NOMO-1 (cell line): Measurements from ENCODE around the gene MTERF4.

Experiments used
- DNase-seq, 2 experiments: peaks; one replicate each; lab custom pipeline; 2025; ENCODE audit not compliant: unreplicated experiment in 2 of 2; lab: John Stamatoyannopoulos, UW

MTERF4 gene

DNA sequence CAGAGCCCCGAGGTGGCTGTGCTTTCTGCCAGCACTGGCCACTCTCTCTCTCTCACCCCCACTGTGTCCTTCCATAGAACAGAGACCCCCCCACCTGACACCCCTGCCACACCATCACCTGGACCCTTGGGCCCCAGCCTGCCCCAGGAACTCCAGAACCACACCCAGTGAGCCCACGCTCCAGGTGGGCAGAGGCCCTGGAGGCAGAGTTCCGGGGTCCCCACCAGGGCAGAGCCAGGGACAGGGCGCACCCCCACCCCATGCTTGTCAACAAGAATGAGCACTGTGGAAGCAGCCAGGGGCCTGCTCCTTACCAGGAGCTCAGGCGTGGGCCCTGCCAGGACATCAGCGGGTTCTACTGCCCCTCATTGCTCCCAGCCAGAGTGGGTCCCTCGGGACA lies 32.6 kb upstream of the MTERF4 start:
- DNase-seq, result no peak

DNA sequence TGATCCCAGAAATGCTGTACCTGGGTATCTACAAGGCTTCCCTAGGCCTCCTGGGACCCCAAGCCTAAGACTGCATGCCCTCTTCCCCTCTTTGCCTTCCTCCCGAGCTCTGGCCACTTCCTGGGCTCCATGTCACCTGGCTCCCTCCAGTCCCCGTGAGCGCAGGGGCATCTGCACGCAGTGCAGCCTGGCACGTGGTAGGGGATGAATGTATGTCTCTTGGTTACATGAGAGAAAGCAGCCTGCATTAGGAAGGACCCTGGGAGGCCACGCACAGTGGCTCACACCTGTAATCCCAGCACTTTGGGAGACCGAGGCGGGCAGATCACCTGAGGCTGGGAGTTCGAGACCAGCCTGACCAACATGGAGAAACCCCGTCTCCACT lies 31.3 kb upstream of the MTERF4 start:
- DNase-seq, result no peak

DNA sequence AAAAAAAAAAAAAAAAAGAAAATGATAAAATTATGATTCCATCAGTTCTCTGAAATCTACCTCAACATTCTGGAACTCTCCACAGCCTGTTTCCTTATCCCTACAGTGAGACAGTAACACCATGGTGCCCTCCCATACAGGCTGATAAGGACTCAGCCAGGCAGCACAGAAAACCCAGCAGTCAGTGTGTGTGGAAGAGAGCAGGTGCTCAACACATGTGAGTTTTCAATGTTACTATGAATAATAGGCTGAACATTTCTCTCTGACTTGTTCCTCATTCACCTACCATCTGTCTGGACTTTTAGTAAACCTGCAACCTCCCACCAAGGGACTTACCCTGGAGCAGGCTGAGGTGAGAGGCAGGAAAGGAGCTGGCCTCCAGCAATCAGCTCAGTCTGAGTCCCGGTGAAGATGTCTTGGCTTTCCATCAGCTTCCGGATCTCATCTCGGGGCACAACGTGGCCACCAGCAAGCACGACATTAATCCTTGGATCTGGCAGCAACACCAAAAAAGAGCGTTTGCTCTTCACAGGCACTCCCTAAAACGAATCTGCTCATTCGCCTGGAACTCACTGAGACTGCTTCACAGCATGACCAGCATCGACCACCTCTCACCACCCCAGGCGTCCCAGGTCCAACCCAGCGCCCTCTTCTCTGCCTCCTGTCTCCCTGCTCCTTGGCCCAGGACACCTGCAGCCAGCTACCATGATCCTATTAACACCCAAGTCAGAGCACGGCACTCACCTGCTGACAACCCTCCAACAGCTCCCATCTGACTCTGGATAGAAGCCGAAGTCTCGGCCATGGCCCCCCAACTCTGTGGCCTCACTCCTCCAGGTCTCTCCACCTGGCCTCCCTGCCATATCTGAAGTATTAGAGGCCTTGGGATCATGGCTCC lies 30.7 kb upstream of the MTERF4 start:
- DNase-seq, result no peak

DNA sequence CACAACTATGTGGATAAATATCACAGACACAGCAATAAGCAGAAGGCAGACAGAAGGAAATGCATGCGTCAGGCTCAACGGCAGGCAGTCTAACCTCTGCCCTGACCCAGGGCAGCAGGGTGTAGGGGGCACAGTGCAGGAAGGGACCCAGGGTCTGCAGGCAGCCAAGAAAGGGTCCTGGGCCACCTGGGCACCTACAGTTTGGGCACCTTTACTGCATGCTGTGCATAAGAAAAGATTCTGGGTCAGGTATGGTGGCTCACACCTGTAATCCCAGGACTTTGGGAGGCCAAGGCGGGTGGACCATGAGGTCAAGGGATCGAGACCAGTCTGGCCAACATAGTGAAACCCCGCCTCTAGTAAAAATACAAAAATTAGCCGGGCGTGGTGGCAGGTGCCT lies 29.4 kb upstream of the MTERF4 start:
- no peak for DNase-seq

DNA sequence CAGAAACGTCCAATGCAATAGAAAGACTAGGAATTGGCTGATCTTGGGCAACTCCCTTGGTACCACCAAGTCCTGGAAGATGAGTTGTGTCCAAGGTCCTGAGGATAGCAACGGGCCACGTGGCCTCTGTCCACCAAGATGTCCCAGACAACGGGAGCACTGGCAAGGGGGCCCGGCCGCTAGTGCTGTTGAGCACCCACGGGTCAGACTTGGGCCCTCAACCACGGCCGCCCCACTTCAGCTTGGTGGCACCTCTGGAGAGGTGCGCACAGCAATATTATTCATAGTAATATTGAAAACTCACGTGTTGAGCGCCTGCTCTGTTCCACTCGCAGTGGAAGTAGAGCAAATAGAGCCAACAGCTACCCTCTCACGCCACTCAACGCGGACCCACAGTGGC lies 28.2 kb upstream of the MTERF4 start:
- DNase-seq, result no peak

DNA sequence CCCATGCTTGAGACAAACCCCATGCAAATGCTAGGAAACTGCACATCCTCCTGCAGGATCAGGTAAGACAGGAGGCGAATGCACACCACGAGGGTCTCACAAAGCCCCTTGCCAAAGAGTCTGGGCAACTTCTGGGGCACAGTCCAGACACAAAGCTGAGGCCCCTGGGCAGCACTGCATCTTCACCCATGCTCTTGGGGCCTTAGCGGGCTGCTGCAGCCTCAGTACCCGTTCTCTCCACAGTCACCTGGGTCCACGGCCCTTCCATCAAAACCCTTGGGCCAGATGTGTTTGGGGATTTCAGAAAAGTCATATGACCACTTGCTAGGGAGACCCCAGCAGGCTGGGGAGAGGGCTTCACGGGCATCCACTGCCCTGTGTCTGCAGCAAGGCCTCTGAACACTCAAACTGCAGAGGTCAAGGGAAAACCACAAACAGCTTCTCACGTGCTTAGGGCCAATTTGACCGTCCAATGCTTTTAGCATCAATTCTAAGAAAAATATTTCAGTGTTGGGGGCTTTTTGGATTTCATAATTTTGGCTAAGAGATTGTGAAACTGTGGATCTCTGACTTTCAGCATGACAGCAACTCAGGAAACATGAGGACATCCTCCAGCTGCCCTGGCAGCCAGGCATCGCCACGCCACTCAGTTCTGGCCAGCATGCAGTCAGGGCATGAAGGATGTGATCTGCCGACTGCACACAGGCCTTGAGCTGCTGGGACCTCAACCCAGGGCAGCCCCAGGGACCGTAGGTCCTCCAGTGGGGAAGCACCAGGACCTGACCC lies 27.2 kb upstream of the MTERF4 start:
- no peak for DNase-seq

DNA sequence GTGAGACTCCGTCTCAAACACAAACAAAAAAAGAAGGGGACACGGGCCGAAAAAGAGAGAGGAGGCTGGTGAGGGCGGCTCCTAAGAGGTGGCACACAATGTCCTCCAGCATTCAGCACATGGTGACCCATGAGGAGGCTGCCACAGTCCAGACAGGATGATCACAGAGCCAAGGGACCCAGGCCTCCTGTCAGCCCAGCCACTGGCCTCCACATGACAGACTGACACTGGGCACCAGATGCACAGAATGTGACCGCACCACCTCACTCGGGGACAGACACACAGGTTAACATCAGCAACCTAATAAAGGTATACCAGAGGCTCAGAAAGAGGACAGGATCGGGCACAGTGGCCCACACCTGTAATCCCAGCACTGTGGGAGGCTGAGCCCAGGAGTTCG lies 26.2 kb upstream of the MTERF4 start:
- no peak for DNase-seq

DNA sequence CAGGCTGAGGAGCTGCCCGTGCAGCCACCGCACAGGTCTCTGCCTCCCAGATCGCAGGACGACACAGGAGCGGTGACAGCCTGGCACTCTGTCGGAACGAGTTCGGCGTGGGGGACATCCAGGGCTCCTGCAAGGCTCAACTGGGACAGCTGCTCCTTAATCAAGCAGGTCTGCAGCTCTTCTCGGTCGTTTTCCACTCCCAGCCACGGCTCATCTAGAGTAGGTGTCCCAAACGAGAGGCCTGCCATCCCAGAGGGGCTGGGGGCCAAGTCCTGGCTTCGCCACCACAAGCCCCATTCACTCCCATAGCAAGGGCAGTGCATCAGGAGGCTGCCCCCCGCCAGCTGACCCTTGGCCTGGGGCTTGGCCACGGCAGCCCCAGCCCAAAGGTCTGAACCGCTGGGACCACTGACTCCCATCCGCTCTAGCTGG lies 24.7 kb upstream of the MTERF4 start:
- no peak for DNase-seq

DNA sequence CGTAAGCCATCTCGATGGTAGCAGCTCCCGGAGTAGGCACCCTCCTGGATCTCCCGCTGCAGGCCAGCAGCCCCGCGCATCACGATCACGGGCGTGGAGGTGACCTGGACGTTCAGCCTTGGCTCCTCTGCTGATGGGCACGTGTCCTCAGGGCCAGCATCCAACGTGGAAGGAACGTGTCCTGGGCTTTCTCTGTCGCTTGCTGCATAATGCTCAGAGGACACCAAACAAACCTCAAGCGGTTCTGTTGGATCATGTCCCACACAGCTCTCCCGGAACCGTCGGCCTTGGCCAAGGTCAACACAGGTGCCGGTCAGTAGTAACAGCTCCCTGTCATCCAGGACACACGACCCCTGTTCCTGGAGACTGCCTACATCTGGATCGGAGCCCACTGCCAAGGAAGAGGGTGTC lies 24.1 kb upstream of the MTERF4 start:
- DNase-seq, result no peak

DNA sequence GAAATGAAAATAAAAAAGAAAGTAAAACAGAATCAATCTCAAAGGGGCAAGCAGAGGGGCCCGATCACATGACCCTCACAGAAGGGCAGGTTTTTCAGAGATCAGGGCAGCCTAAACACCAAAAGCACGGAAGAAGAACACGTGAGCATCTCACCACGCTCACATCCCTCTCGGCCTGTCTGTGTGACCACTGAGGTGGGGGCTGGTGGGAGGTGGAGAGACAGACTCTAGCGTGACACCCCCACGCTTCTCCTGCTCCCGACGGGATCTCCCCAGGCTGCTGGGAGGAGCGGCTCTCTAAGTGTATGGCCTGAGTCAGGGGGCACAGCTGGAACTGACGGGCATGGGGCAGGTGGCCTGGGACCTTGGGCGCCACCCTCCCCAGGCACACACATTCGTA lies 23.5 kb upstream of the MTERF4 start:
- no peak for DNase-seq

DNA sequence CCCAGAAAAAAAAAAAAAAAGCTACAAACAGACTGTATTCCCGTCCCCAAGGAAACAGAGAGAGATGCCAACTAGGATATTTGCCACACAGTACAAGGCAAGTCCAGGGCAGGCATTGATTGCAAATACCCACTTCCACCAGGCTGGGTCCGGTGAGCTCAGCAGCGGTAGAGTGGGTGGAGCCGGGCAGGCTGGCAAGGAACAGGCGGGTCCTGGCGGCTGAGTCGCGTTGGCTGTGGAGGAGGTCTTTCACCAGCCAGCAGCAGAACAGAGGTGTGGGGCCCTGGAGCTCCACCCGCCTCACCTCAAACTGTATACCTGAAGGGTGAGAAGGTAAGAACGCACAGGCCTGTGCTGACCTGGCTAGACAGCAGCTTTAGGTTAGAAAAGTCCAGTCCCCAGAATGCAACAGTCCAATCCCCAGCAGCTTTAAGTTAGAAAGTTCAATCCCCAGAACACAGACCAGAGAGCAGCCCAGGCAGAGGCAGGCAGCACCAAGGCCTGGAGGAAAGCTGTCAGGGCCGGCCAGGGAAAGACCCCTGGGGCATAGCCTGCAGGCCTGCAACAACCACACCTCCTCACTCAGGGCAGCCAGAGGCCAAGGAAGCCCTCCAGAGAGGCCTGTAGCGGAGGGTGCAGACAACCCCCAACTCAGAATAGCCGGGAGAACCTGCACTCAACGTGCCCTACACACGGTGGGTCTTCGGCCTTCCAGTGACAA lies 21.9 kb upstream of the MTERF4 start:
- no peak for DNase-seq

DNA sequence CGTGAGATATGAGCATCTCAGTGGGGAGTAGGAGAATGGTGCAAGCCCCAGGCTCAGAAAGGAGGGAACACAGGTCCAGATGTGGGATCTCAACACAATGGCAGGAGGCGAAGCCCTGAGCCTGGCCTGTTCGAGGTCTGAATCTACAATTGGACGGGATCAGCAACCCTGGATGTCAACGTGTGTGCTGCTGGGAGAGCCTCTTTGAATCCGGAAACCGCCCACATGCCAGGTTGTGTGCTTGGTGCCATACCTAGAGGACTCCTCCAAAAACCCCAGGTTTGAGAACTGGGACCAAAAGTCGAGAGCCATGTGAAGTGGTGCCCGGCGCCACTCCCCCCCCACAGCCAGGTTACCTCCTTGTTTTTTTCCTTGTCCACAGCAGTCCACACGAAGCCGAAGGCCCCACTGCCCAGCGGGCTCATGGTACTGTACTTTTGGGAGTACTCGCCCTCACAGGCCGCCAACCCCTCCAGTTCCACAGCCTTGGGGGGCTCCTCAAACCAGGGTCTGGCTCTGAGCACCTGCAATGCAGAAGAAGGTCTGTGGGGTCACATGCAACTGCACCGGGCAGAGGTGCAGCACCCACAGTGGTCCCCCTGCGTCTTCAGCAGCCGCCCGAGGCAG lies 20.4 kb upstream of the MTERF4 start:
- no peak for DNase-seq

DNA sequence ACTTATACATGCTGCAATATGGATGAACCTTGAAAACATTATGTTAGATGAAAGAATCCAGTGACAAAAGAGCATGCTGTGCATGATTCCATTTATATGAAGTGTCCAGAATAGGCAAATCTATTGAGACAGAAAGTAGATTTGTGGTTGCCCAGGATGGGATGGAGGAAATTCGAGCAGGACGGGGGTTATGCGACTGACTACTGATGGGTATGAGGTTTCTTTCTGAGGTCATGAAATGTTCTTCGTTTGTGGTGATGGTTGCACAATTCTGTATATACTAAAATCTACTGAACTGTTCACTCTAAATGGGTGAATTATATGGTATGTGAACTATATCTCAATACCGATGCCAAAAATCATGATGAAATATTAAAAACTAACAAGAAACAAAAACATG lies 18.9 kb upstream of the MTERF4 start:
- no peak for DNase-seq

DNA sequence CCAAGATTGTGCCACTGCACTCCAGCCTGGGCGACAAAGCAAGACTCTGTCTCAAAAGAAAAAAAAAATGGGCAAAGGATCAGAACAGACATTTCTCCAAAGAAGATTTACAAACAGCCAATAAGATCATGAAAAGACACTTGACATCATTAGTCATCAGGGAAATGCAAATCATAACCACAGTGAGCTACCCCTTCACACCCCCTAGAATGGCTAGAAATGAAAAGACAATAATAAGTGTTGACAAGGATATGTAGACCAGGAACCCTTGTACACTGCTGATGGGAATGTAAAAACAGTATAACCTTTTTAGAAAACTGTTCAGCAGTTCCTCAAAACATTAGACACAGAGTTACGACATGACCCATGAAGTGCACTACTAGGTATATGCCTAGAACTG lies 18.4 kb upstream of the MTERF4 start:
- DNase-seq, result no peak

DNA sequence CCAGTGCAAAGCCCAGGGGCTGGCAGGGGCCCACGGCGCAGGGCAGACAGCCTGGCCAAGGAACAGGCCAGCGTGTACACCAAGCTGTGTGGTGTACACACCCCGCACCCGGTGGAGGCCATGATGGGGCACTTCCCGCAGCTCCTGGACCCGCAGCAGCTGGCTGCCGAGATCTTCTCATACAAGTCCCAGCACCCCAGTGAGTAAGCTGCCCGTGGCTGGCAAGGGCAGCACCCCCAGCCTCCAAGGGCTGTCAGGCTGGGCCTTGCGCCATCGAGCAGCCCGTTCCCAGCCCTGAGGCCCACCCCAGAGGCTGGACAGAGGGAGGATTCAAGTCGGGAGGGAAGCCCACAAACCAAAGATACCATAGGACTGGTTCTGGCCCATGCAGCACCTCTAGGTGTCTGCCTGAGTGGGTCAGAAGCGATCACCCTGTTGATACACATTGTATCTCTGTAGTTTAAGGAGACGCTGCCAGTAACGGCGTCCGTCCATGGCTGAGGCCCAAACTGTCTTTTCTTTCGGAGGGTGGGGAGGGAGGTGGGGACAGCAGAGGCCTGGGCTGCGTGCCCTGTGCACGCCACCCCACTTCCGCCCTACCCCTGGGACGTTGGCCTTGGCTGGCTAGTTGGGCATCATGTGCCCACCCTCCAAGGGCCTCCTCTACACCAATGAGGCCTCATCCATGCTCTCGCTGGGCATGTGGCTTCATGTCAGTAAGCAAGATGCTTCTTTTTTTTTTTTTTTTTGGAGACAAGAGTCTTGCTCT lies 16.8 kb upstream of the MTERF4 start:
- DNase-seq, result no peak

DNA sequence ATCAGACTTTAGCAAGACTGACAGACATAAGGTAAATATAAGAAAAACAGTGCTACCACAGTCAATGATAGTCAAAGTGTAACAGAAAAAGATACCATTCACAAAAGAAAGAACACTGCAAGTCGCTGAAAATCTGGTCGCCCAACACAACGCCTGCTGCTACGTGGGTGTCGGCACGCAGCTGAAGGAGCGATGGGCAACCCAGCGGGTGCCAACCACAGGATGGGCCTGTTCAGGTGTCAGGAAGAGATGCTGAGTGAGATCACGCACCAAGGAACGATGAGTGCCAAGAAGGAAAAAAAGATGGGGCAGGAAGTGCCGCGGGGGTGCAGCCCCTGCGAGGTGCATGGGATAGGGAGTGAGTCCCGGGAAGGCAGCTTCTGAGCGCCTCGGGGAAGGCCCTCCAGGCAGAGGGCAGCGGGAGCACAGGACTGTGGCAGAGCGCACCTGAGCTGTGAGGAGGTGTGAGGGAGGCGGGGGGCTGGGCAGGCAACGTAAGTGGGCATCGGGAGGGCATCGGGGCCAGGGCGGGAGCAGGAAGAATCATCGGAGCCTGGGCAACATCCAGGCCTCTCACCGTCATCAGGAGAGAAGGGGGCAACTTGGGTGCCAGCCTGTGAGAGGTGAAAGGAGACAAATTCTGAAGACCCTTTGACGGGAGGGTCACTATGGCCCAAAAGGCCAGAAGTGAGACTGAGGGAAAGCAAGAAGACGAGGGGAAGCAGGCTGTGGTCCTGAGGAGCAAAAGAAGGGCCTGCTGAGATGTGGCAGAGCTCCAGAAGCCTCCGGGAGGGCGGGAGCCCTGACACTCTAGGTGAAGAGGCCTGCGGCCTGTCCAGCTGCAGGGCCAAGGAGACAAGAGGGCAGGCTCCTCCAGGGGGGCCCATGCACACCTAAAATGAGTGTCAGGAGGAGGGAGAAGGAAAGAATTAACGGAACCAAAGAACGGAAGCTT lies 14.8 kb upstream of the MTERF4 start:
- no peak for DNase-seq

DNA sequence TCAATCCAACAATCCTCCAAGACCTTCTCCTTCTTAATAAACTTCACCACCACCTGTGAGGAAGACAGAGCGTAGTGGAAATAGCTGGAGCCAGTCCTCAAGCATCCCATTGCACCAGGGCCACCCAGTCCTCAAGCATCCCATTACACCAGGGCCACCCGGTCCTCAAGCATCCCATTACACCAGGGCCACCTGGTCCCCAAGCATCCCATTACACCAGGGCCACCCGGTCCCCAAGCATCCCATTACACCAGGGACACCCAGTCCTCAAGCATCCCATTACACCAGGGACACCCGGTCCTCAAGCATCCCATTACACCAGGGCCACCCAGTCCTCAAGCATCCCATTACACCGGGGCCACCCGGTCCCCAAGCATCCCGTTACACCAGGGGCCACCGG lies 13.3 kb upstream of the MTERF4 start:
- DNase-seq, result no peak

DNA sequence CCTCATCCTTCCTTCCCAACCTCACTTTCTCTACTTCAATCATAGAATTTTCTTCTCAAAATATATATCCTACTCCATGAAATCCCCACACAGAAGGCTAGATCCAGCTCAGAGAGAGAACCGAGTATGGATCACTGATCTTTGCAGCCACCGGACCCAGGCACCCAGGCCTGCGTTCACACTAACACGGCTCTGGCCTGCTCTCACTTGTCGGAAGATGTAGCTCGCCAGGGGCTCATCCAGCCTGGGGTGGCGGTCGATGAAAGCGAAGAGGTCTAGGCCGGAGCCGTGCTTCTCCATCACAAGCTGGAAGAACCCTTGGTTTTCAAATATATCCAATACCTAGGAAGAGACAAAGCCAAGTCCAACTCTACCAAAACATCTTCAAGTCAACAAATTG lies 12.7 kb upstream of the MTERF4 start:
- no peak for DNase-seq

DNA sequence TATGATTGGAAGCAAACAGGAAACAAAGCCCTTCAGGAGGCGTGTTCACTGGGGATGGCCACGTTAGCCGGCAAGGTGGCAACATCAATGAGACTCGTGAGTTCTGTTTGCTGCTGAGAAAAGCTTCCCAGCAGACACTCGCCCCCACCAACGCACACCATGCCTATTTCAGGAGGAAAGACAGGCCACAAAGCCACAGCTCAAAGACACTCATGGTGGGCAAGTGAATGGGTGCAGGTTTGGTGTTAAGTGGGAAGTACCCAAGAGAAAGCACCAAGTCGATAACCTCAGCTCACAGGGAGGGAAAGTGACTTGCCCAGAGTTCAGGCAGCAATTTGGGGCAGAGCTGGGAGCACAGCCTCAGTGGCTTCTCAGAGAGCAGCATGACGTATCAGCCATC lies 10.5 kb upstream of the MTERF4 start:
- DNase-seq, result no peak
